ENCODE data around the gene BYSL. TPM values are rescaled to one million over a fixed set of nuclear protein-coding genes. Genes with fewer than 3 reads are reported as not detected.

Gene BYSL
- polyA plus RNA-seq, 1 of the 3 experiments (the other 2 are of a cell fraction): 56.0 TPM

GRCh38 chr6:41938590-41939175 is 17.4 kb downstream of the BYSL start:
- TF ChIP-seq SIN3A (IDR thresholded peaks at IDR 0.05; ENCODE audit: borderline replicate concordance, low read depth, low read length): no peak
- no peak for TF ChIP-seq GATA2 (CRISPR knock-in tag; IDR thresholded peaks at IDR 0.05)
- no peak for TF ChIP-seq RXRA (IDR thresholded peaks at IDR 0.05; ENCODE audit: borderline replicate concordance, low read depth)
- no peak for TF ChIP-seq YY1 (IDR thresholded peaks at IDR 0.05; ENCODE audit: low read depth)
- no peak for TF ChIP-seq FOSL2 (IDR thresholded peaks at IDR 0.05; ENCODE audit: borderline replicate concordance, low read depth)
- TF ChIP-seq MXI1 (IDR thresholded peaks at IDR 0.05; ENCODE audit: low read depth, low read length): no peak
- TF ChIP-seq RAD21 (IDR thresholded peaks at IDR 0.05; ENCODE audit: low read length): no peak
- WGBS (ENCODE audit: low lambda C conversion rate): 94% methylated on average over 5 of the region's 5 CpGs
- Histone ChIP-seq H3K36me3 (replicated peaks in 1 of 2; ENCODE audit: control insufficient read depth in 1 of 2, insufficient read depth in 2 of 2, low read length in 1 of 2) (peaks cover 9 to 23% of the 10 kb centered on the region in 2 experiments), H3K4me2 (peak overlapping the region; percentile 93; the same call in 1 of the 2 replicates), H3K9me3 (no peaks in the 10 kb centered on the region), H3K9ac (no peak overlapping the region), H3K9me2 (no peaks in the 10 kb centered on the region), H2AFZ (ENCODE audit: low read depth) (no peak overlapping the region), H3K27me3 (ENCODE audit: insufficient read depth) (no peaks in the 10 kb centered on the region), H3K4me1 (ENCODE audit: control insufficient read depth in 1 of 2, insufficient read depth in 2 of 2, low read depth in 1 of 2, low read length in 1 of 2) (peaks cover 23 to 28% of the 10 kb centered on the region in 2 experiments; a peak in 3 of 4 replicates), H3F3A (replicated peaks; ENCODE audit: insufficient read depth) (peaks cover 34% of the 10 kb centered on the region), H4K20me1 (ENCODE audit: insufficient read depth) (no peaks in the 10 kb centered on the region), H3K79me2 (ENCODE audit: insufficient read depth) (peaks cover 48% of the 10 kb centered on the region), H3K4me3 (ENCODE audit: low read depth in 2 of 2, low read length in 1 of 2) (no peak overlapping the region), H3K27ac (ENCODE audit: low read depth in 2 of 2, low read length in 1 of 2) (peak overlapping the region in 1 of 2 experiments; percentile 14; a peak in 1 of 4 replicates)
- ChIA-PET POLR2A (interaction anchor here (1.5 to 2.4 kb wide), 2 partner anchors 12 to 17 kb away, joined by 5 to 7 read pairs; partner anchors contain the start of genes BYSL and MED20), CTCF (interaction anchor here (0.8 to 10.3 kb wide), 9 partner anchors 8 to 570 kb away, joined by 3 to 96 read pairs (median 4); partner anchors contain the start of genes BYSL, MED20 and TOMM6)
- DNase-seq: no peak

- CTCF ChIA-PET: interaction anchor here (0.8 to 10.3 kb wide), 8 partner anchors 9 to 152 kb away, joined by 3 to 96 read pairs (median 4); partner anchors contain the start of genes BYSL, MED20 and TOMM6
- no peaks in the 10 kb centered on the region for H3K27me3 ChIP-seq (ENCODE audit: insufficient read depth)
- TF ChIP-seq, protein P1, sequence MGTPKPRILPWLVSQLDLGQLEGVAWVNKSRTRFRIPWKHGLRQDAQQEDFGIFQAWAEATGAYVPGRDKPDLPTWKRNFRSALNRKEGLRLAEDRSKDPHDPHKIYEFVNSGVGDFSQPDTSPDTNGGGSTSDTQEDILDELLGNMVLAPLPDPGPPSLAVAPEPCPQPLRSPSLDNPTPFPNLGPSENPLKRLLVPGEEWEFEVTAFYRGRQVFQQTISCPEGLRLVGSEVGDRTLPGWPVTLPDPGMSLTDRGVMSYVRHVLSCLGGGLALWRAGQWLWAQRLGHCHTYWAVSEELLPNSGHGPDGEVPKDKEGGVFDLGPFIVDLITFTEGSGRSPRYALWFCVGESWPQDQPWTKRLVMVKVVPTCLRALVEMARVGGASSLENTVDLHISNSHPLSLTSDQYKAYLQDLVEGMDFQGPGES (IDR thresholded peaks at IDR 0.05; ENCODE audit: low read depth, low read length): no peak
- no peak for TF ChIP-seq CHD2 (IDR thresholded peaks at IDR 0.05; ENCODE audit: low read length, partially characterized antibody)
- no peak for TF ChIP-seq POLR2AphosphoS5 (IDR thresholded peaks at IDR 0.05; ENCODE audit: low read depth, low read length)
- TF ChIP-seq SIN3A (IDR thresholded peaks at IDR 0.05; ENCODE audit: borderline replicate concordance, low read depth, low read length): no peak
- no peak for TF ChIP-seq EP300 (IDR thresholded peaks at IDR 0.05; ENCODE audit: borderline replicate concordance in 1 of 2, low read depth in 1 of 2, low read length in 1 of 2)
- TF ChIP-seq TAF1 (IDR thresholded peaks at IDR 0.05; ENCODE audit: borderline replicate concordance, low read depth, low read length): no peak
- H3K4me2 ChIP-seq: peak overlapping the region; percentile 93
- H3K9ac ChIP-seq: no peak overlapping the region
- H4K20me1 ChIP-seq (ENCODE audit: insufficient read depth): no peaks in the 10 kb centered on the region
- H3F3A ChIP-seq (replicated peaks; ENCODE audit: insufficient read depth): peaks cover 35% of the 10 kb centered on the region
- WGBS (ENCODE audit: low lambda C conversion rate): 79% methylated on average over 5 of the region's 11 CpGs
- POLR2A ChIA-PET: interaction anchor here (1.0 to 2.4 kb wide), 3 partner anchors 12 to 109 kb away, joined by 3 to 7 read pairs (median 5); partner anchors contain the start of genes BYSL and MED20
- 0 out of 4 replicates have a peak overlapping the region, but pooled peaks of 1 of the 2 experiments have one; percentile 14 for H3K27ac ChIP-seq (ENCODE audit: low read depth in 2 of 2, low read length in 1 of 2)
- H3K9me3 ChIP-seq: no peaks in the 10 kb centered on the region
- no peak for DNase-seq
- peaks cover 48% of the 10 kb centered on the region for H3K79me2 ChIP-seq (ENCODE audit: insufficient read depth)
- H3K9me2 ChIP-seq: no peaks in the 10 kb centered on the region
- no peak overlapping the region for H3K4me3 ChIP-seq (ENCODE audit: low read depth in 2 of 2, low read length in 1 of 2)
- H3K36me3 ChIP-seq (replicated peaks in 1 of 2; ENCODE audit: control insufficient read depth in 1 of 2, insufficient read depth in 2 of 2, low read length in 1 of 2): peaks cover 5 to 19% of the 10 kb centered on the region in 2 experiments
- no peak overlapping the region for H2AFZ ChIP-seq (ENCODE audit: low read depth)
- peaks cover 23 to 28% of the 10 kb centered on the region in 2 experiments; a peak in 3 of 4 replicates for H3K4me1 ChIP-seq (ENCODE audit: control insufficient read depth in 1 of 2, insufficient read depth in 2 of 2, low read depth in 1 of 2, low read length in 1 of 2)
These were observed 18.0 kb downstream of the BYSL start for GRCh38 chr6:41939176-41939847.

Measured in SK-N-SH (cell line).